Epithelial cell of prostate (primary cell): ENCODE measurements around the gene GRAMD4.

Source experiments
- DNase-seq: peaks from one replicate; pipeline ENCODE4 v3.0.0-alpha.2; 2011; ENCODE audit warnings: low read depth, low spot score
- H3K27ac ChIP-seq: fragments of 450-650 bp; 2 replicates; pipeline ENCODE4 v1.5.1; 2017; ENCODE audit warnings: mild to moderate bottlenecking

Gene GRAMD4

DNA sequence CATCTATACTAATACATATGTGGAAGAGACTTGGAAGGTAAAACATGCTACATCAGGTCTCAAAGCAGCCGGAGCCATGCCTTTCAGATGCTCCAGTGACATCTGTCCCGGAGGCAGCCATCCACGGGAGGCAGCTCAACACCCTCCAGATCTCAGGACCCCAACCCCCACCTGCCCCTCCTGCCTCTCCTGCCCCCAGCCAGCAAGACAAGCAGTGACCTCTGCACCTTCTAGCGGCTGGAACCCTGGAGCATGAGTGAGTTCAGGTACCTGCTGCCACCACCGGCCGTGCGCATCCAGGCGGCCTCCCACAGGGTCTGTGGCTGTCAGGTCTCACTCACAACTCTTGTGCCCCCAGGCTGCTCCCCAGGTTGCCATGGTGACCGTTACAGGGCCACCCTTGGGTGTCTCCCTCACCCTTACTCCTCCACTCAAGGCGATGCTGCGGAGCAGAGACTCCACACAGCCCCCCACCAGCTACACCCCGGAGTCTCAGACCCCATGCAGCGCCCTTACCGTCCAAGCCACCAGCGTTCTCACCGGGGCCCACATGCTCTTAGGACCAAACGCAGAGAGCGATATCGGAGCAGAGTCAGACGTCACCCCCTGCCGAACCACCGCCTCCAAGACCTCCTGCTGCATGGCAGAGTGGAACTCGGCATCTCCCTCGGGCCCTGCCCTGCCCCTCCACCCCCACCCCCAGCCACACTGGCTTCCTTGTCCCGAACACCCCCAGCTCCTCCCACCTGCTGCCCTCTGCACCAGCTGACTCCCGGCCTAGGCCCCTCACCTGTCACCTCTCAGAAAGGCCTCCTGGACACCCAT, 83.2 kb downstream of the GRAMD4 start:
- no peak overlapping the region for H3K27ac ChIP-seq
- no peak for DNase-seq

DNA sequence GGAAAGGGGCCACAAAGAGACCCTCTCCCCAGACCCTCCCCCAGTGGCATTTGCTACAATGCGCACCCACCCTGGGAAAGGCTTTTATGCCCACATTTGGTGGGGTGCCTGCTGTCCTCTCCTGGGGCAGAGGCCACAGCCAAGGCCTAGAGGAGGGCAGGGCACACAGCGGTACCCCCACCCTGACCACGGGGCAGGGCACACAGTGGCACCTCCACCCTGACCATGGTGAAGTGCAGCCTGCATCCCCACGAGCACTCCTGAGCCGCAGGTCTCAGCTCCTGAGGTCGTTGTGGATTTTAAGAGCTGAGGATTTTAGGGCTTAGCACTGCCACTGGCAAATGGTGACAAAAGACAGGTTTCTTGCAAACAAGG, 83.8 kb downstream of the GRAMD4 start:
- DNase-seq = no peak
- no peak overlapping the region for H3K27ac ChIP-seq

DNA sequence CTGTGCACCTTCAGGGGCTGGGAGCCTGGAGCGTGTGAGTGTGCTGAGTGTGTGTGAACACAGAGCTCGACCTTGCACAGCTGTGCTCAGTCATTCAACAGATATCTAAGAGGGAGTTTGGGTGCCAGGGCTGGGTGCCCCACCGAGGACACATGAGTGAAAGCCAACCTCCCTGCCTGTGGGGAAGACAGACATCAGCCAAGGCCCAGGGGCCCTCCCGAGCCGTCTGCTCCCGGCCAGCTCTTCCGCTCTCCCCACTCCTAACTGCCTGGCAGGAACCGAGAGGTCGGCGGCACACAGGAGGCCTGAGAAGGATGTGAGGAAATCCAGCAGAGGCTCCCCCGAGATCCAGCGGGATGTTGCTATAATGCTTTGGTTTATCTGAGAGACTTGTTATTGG, 85.9 kb downstream of the GRAMD4 start:
- H3K27ac ChIP-seq = no peak overlapping the region
- no peak for DNase-seq

DNA sequence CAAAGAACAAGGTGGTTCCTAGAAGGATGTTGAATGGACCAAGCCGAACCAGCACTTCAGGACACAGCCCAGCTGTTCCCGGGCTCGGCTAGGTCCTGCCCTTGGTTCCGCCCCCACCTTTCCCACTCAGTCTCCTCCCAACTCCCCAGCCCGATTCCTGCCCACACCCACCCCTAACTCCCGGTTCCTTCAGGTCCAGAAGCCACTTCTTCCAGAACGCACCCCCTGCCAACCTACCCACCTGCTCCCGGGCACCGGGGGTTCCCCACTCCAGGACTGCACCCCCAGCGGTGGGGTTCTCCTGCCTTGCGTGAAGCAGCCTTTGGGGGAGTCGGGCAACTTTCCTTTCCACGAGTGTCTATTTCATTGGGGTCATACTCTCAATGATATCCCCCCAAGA, 87.1 kb downstream of the GRAMD4 start:
- H3K27ac ChIP-seq = no peak overlapping the region
- no peak for DNase-seq

DNA sequence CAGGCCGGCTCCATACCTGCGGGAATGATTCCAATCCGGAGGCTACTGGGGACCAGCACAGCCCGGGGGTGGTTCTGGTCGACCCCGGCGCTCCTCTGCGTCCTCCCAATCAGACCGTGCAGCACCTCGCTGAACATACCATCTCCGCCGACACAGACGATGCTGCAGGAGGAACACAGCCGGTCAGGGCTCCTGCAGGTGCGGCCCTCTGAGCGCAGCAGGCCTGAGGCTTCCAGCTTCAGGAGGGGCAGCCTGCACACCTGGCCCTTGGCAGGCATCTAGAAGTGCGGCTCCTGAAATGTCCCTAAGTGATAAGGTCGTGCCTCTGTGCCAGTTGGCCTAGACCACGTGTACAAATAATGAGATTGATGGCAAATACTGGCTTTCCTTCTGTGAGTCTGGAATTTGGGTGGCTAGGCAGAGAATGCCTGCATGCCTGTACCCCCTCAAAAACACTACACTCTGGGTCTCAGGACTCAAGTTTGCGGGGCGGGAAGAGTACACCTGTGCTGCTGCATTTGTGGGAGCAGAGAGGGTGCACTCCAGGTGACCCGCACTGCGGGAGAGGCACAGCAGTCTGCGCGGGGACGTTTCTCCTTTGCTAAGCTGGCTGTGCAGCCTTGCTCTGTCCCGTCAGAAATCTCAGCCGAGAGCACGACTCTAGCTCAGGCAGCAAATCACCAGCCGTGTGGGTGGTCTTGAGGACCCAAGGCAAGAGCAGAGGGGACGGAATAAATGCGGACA, 87.8 kb downstream of the GRAMD4 start:
- no peak overlapping the region for H3K27ac ChIP-seq
- DNase-seq = no peak

DNA sequence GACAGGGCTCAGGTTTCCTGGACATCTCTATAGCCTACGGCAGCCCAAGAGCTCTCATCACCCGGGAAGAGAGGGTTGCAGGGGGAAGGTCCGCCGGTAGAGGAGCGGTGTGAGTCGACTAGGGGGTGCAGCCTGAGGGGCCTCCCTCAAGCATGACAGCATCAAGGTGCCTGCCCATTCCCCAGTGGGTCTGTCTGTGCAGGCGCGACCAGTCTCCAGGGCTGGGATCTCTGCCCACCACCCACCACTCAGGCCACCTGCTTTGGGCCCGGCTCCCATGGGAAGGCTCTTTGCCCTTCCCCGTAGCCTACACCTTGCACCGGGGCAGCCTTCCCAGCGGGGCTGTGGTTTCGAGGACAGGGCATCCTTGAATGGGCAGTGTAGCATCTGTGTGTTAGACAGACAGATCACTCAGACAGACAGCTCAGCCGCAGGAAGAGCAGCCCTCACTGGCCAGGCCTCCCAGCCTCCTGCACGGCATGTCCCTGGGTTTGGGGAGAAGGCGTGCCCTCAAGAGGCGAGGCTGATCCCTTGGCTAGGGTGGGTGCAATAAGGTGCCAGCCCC, 88.7 kb downstream of the GRAMD4 start:
- H3K27ac ChIP-seq = no peak overlapping the region
- DNase-seq = no peak

DNA sequence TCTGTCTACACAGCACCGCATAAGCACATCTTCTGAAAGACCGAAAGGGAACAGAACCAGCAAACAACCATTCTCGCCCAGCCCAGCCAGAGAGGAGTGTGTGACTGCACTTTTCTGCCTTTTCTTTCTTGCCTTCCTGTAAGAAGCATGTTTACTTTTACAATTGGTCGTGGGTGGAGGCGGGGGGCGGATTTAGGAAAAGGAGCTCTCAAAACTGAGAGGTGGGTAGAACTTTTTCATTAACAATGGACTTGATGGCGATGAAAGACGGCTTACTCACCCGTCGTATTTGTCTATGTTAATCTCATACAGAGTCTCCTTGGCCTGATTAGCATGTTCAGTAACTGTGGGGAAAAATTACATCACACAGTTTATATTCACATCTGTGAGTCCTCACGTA, 90.6 kb downstream of the GRAMD4 start:
- no peak for DNase-seq
- H3K27ac ChIP-seq = no peak overlapping the region

DNA sequence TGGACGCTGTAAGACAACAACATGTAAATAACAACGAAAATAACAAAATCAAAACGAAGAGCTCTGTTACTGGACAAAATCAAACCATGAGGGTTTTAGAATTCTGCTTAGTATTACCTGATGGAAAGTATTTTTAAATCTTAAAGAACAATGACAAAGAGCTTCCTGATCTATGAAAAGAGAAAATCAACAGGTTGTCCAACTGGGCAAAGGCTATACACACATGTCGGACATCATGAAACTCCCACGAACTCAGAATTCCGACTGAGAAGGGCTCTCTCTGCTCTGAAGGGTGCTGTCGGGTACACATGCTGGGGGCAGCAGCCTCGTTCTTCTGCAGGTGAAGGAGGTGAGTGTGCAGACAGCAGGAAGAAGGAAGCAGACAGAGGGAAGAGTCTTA, 92.1 kb downstream of the GRAMD4 start:
- H3K27ac ChIP-seq = no peak overlapping the region
- no peak for DNase-seq

DNA sequence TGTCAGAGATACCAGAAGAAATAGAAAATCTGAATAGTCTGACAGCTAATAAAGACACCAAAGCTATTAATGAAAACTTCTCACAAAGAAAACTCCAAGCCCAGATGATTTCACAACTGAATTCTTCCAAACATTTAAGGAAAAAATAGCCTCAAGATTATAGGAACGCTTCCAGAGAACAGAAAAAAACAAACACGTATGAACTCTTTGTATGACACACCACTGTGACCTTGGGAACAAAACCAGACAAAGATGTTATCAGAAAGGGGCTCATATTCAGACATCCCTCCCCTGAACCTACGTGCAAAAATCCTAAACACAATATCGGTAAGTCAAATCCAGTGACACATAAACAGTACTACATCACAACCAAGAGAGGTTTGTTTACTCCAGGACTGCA, 94.4 kb downstream of the GRAMD4 start:
- no peak overlapping the region for H3K27ac ChIP-seq

DNA sequence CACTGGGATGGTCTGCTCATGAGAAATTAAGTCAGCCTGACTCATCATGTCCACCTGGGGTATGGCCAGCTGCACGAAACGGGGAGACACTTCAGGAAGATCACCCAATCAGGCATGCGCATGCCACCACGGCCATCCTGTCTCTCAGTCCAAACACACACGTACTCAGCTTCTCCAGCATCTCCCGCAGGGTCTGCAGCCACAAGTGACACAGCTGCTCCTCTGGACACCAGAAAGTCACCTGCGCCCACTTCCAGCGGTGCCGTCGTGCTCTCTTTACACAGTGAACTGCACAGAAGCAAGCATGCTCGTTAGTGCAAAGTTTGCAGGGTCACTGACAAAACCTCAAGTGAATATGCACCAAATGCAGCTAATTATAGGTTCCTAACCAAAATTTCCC, 99.7 kb downstream of the GRAMD4 start:
- H3K27ac ChIP-seq = no peak overlapping the region
- no peak for DNase-seq

More for the DNA sequence above, 94.4 kb downstream of the GRAMD4 start:
- DNase-seq = no peak

DNA sequence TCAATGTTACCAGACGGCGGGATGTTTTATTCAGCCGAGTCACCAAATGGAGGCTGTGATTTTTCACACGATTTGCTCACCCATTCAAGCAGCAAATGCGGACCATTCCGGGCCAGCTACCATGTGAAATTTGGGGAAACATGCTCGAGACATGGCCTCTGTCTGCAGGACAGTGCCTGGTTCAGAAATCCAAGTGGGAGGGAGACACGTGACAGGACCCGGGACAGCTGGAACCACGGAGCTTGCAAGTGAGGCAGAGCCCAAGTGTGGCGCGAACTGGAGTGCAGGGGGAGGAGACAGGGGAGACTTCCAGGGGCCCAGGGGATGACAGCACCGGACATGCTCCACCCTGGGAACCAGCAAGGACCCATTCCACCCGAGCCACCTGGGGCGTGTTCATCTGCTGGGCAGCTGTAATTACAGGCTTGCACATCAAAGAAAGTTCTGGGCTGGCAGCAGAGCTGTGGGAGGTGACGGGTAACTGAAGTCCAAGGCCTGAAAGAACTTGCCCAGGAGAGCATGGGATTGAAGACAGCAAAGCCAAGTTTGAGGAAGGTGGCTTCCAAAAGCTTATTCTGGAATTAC, 101.4 kb downstream of the GRAMD4 start:
- no peak for DNase-seq
- no peak overlapping the region for H3K27ac ChIP-seq

DNA sequence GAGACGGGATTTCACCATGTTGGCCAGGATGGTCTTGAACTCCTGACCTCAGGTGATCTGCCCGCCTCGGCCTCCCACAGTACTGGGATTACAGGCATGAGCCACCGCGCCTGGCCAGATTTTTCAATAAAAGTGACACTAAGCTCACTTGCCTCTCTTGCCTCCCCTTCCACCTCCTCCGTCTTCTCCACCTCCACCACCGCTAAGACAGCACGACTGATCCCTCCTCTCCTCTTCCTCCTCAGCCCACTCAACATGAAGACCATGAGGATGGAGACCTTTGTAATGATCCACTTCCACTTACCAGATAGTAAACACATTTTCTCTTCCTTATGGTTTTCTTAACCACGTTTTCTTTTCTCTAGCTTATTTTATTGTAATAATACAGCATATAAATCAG, 103.7 kb downstream of the GRAMD4 start:
- DNase-seq = no peak
- no peak overlapping the region for H3K27ac ChIP-seq

DNA sequence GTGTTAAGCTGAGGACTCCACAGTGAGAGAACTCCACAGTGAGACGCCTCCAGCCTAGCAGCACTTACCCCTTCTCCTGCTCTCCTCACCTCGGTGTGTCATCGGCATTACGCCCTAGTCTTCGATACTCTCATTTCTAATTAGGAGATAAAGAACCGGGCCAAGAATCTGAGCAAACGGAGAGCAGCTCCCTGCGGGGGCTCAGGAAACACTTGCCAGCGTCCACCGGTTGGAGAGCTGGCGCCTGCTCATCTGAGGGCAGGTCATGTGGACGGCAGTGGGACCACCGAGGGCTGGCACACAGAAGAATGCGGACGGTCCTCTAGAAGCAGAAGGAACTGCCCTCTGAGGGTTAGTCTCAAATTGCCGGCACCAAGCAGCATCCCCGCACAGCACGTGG, 104.9 kb downstream of the GRAMD4 start:
- no peak overlapping the region for H3K27ac ChIP-seq
- no peak for DNase-seq

DNA sequence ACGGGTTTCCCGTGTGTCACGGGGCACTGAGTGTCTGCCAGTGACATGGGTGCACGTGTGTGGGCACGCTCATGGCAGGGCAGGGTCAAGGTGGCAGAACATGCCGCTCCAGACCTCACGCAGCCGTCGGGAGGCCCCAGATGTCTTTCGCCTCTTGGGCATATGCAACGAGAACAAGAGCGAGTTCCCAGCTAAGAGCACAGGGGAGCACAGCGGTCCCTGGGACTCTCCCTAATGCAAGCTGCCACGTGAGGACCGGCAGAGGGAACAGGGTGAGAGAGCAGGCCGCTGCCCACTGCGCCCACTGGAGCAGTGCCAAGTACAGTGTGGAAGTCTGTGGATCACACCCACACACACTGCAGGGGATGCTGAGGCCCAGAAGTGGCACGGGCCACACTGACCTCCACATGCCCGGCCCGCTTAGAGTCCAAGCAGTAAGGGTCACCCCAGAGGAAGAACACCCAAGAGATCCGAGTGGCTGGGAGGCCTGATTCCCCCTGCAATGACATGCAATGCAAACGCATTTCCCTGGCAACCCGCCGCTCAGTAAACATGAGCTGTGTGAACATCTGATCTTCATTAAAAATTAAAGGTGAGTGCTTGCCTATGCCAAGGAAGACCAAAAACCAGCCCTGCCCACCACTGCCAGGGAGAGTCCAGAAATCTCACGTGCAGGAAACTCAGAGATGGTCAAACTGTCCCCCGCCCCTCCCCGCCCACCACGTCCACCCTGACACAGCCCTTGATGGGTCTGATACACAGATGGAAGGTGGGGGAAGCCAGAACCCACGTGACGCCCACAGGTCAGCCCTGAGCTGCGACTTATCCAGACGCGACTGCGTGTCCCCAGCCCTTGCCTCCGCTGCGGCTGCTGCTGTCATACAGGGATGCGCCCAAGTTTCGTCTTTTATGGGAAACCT, 106.1 kb downstream of the GRAMD4 start:
- no peak overlapping the region for H3K27ac ChIP-seq
- DNase-seq = no peak

DNA sequence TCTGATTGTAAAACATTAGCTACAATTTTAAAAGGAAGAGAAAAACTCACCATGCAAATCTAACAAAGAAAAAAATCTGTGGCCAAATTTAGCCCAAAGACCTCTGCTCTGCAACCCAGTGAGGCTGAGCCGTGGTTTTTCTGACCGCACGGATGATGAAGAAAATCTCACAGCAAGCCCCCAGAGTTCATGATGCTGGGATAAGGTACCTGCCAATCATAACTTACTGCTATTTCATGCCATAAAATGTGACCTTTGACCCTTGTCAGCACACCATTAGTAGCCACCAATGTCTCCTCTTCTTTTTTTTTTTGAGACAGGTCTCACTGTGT, 106.8 kb downstream of the GRAMD4 start:
- no peak for DNase-seq
- H3K27ac ChIP-seq = no peak overlapping the region

DNA sequence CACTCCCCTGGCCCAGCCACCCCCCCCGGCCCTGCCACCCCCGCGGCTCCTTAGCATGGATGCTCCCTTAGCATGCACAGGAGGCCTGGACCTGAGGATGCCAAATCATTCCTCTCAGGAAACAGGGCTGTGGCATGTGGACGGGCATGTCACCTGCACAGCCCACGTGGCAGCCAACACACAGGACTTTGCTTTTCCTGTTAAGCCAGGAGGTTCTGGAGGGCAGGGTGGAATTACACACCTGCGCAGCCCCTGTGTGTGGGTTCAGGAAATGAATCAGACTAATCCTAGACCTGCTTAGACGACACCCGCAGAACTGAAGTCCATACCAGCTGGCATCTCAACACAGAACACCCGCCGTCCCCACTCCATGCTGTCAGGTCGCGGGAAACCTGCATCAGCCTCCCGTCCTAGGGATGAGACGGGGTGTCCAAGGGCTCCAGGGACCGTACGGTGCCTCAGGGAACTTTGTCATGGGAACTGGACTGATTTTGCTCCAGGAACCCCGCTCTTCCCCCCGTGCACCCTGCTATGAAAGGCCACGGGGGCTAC, 107.7 kb downstream of the GRAMD4 start:
- no peak overlapping the region for H3K27ac ChIP-seq
- no peak for DNase-seq

DNA sequence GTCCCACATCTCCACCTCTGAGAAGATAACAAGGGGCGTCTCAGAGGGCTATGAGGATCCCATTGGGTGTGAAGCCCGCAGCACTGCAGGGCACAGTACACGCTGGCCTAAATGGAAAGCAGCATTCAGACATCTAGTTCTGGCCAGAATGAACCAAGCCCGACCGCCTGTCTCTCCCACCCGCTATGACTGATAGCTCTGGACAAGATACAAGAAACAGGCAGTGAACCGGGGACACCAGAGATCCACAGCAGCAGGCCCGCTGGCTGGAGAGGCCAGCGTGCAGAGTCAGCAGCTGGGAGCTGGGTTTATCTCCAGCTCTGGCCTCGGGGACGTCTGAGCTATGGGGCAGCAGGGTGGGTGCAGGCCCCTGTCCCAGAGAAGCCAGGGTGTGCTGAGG, 108.3 kb downstream of the GRAMD4 start:
- no peak for DNase-seq
- H3K27ac ChIP-seq = no peak overlapping the region
